CD4-positive, alpha-beta T cell treated with Interleukin-4 for 1 hour (primary cell): ENCODE data around the gene POU6F1.
A peak's percentile ranks its signal among the peaks of the same experiment; 100 is the strongest.

Experiments used
- DNase-seq, 2 donors: peaks; one replicate each; pipeline ENCODE4 v3.0.0-alpha.2; 2020 to 2022

The POU6F1 gene

DNA sequence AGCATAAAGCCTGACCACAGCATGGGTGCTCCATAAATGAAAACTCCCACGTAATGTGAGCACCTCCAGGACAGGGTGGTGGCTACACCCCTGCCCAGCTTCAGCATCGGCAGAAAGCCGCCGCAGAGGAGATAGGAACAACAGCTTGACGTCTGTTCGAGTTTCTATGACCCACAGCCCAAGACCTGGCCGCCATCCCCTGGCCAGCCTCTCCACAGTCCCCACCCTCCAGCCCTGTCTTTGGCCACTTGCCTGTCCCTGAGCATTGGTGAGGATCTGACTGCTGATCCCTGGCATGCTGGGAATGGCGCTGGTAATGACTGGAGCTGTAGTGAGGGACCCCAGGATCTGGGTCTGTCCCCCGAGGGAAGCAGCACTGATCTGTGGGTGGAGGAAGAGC is 21.3 kb downstream of the POU6F1 start:
- DNase-seq = no peak

DNA sequence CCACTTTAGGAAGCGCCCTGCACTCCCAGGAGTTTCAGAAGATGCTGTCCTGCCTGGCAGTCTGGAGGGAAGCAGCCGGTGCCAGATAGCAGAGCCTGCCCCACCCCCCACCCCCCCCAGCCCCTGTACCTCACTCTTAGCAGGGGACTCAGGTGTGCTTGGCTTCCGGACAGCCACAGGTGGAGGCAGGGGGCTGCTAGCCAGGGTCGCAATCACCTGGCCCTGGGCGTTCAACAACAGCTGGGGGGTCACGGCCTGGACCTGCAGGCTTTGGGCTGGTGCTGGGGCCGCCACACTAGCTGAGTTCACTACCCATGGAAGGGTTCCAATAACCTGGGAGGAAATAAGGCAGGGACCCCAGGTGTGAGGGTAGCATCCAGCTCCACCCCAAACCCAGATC is 22.0 kb downstream of the POU6F1 start:
- no peak for DNase-seq

DNA sequence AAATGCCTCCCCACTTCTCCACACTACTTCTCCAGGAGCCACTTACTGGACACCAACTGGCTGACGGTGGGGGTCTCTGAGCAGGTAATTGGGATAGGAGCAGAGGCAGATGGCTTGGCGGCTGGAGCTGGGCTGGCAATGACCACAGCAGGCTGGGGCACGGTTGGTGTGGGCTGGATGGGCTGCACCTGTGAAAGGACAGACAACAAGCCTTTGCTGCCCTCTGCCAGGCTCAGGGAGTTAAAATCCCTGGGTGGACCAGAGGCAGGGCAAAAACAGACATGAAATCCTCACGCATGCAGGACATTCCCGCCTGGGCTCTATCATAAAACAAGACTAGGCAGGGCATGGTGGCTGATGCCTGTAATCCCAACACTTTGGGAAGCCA is 25.6 kb downstream of the POU6F1 start:
- DNase-seq = no peak

DNA sequence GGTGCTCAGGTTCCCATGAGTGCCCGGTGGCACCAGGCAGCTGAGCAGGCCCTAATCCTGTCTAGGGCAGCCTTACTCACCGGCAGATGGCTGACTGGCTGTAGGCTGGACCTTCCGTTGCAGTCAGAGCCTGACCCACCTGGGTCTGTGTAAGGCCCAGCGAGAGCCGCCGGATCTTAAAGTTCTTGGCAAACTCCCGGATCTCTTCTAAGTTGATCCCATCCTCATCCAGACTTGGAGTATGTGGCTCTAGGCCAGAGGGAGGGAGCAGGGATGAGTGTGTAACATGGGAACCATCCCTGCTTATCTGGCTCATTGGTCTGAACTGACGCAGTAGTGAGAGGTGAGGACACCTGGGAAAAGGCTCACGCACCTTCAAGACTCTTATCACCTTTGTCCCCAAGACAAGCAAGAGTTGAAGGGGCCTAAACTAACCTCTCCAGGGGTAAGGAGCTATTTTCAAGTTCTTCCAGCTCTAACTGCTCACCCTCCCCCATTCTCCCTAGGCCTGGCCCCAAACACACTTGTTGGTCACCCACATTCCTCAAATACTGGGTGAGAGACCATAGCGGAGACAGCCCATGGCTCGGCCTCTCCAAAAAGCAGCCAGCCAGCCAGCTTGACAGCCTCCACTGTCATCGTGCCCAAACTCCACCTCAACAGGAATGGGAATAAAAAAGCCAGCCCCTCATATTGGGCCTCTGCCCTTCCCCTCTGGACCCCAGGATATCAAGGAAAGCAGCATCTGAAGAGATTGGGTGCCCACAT is 26.2 kb downstream of the POU6F1 start:
- no peak for DNase-seq

DNA sequence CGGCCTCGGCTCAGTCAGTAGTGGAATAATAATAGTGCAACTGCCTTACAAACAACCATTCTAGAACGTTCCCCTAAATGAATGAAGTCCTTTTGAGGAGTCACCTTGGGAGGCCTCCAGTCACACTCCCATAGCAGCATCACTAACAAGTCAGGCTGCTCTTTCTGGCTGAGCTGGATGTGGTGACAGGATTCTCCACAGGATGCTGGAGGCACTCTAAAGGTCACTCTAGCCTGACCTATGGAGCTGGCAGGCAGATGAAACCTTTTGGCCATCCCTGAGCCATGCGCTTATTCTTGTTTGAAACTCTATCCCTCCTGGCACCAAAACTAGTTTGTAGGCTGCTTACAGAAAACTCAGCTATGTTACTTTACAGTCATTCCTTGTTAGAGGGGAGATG is 27.0 kb downstream of the POU6F1 start:
- DNase-seq = no peak

DNA sequence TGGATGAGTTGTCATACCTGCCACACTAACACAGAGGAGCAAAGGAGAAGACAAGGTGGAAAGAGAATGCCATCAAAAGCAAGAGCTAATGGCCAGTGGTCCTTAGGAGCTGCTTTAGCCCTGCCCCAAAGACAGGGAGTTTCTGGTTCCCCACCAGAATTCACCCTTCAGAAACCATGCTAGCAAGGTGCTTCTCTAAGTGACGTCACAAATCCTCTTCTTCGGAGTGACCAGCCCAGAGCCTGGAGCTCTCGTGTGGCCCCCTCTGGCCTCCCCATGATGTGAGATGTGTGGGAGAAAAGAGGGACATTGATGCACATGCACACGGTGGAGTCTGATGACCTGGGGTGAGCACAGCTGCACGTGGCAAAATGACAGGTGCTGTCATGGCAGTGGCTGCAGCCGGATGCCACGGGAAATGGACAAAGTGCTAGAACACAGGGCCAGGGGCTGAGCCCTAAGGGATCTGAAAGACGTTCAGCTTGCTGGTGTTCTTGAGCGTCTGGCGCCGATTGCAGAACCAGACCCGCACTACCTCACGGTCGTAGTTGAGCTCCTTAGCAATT is 28.0 kb downstream of the POU6F1 start:
- no peak for DNase-seq

DNA sequence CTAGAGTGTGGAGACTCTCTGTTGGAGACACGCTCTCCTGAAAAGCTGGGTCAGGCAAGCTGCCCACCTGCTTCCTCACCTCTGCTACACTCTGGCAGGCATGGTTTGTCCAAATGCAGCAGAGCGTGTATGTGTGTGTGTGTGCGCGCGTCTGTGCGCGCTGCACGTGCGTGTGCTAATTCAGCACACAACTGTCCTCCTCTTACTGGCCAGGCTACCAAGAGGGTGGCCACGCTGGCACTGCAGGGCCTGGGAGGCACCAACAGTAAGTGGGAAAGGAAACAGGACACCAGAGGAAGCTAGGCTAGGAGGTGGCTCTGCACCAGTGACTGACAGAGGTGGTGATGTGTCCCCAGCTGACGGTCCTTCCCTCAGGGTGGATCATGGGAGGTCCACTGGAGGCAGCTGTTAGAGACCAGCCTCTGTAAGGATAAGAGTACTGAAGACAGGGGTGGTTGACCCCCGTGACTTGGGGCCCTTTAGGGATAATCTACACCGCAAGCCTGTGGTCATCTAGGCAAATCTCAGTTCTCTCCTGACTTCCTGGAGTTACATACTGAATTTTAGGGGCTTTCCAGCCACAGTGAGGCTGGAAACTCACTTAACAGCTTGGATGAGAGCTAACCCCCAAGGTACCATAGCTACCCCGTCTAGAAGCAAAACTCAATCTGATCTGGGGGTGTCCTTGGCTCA is 29.4 kb downstream of the POU6F1 start:
- no peak for DNase-seq

DNA sequence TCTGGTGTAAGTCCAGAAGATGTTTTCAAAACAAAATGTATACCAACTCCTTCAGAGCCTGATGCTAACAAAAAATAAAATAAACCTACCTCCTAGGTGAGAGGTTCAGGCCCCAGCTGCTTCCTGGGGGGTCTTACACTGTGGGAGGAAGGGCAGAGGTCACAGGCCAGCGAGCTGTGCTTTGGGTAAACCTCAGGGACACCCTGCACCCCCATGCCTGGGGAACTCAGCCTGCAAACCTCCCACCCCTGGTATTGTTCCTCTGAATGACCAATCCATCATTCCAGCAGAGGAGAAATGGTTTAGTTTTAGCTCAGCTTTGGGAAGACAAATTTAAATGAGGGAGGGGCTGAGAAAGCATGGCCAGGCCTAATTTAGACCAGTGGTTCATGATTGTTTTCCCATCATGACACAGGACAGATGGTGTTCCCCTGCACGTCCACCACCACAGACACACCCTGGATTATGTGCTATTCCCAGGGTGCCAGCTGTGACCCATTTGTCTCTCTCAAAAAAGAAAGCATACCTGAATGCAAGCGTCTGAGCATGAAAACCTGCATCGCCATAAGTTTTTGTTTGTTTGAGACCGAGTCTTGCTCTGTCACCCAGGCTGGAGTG is 30.4 kb downstream of the POU6F1 start:
- DNase-seq = no peak

DNA sequence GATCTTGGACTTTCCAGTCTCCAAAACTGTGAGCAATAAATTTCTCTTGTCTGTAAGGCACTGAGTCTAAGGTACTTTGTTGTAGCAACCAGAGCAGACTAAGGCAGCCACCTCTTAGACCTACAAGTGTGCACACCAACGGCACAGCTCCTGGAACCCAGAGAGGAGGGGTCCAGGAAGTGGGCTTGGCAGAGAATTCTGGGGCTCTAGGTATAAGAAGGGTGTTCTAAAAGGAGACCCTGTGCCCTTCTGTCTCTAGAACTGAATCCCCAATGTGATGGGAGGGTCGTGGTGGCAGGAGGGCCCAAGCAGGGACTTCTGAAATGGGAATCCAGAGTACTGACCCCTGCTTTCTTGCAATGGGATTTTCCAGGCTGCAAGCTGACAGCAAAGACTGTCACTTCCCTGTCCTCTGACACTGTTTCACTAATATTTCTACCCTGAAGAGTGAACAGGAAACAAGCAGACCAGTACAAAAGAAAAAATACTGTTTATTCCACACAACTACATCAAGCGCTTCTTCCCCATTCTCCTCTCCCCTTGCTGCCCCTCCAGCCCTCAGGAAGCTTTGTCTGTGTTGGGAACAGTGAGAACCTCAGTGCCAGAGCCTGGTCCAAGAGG is 31.3 kb downstream of the POU6F1 start:
- DNase-seq = no peak

DNA sequence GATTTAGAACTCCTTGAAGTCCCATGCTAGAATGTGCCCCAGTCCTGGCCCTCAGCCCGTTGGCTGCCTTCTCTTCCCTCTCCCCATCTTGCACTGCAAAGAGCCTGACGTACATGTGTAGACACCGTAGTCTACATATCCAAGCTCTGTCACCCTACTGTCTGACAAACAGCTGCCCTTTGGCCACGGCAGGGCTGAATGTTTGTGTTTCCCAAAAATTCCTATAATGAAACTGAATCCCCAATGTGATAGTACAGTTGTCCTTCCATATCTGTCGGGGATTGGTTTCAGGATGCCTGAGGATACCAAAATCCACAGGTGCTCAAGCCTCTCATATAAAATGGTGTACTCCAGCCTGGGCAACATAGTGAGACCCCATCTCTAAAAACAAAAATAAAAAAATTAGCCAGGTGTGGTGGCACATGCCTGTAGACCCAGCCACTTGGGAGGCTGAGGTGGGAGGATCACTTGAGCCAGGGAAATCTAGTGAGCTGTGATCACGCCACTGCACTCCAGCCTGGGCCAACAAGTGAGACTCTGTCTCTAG is 32.6 kb downstream of the POU6F1 start:
- no peak for DNase-seq

DNA sequence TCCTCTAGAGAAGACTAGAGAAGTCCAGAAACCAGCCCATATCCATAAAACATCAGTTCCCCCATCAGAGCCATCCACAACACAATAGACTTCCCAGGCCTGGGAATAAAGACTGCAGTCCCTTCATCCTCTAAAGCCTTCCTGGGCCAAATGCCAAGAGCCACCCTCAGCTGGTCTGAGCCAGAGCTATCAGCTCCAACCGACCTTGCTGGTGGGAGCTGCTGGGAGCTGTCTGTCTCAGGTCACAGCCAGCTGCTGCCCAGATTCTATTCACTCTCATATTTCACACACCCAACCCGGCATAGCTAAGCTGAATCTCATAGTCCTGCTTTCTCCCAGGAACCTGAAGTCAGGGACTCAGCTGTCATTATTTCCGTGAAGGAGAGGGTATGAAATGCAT is 34.0 kb downstream of the POU6F1 start:
- DNase-seq = no peak

DNA sequence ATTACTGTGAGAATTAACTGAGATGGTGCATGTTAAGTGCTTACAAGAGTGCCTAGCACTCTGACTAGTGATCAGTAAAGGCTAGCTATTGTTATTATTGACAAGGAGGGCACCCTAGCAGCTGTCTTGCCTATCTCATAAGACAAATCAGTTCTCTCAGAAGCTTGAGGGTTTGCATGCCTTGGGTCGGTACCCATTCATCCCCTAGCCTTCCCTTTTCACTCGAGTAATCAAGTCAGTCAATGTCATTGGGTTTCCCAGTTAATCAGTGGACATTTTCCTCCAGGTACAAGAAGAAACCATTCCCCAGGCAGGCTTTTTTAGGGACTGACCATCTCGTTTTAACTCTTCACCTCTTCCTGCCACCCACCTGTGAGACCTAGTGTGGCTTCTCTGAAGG is 34.5 kb downstream of the POU6F1 start:
- DNase-seq = no peak

DNA sequence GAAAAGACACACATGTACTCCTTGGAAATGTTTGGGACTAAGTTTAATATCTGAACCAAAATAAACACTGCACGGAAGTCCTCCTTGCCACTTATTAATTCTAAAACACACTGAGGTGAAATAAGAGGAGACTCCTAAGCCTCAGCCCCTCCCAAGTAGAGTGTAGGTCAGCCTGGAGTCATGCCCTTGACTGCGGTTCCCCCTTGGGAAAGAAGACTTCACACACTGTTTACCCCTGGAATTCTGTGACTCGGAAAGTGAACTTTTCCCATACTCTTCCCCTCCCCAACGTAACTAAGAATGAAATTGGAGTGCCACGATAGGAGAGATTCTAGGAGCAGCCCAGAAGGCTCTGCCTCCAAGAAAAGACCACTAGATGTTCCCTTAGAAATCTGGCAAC is 36.3 kb downstream of the POU6F1 start:
- no peak for DNase-seq

DNA sequence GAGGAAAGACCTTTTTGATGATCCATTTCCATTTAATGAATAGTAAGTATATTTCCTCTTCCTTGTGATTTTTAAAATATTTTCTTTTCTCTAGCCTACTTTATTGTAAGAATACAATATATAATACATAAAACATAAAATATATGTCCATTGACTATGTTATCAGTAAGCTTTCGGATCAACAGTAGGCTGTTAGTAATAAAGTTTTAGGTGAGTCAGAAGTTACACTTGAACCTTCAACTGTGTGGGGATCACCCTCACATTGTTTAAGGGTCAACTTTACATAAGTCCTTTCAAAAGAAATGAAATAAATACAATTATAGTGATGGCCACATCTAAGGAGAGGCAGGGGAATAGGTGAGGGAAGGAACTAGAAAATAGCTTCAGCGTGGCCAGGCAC is 40.0 kb downstream of the POU6F1 start:
- DNase-seq = no peak

DNA sequence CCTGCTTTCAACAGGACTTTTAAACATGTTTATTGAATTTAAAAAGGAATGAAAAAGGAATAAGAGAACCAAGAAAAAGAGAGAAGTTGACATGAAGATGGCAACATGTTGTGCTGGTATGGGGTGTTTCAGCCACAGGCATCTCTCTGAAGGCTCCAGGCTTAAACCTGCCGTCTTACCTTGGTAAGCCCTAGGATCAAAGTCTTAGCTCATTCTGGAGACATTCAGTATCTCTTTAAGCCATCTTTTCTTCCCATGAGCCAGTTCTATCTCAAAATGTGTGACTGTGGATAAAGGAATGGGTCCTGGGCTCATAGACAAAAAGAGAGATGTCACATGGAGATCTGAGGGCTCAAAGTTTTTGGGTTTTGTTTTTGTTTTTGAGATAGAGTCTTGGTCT is 43.4 kb downstream of the POU6F1 start:
- DNase-seq = no peak

DNA sequence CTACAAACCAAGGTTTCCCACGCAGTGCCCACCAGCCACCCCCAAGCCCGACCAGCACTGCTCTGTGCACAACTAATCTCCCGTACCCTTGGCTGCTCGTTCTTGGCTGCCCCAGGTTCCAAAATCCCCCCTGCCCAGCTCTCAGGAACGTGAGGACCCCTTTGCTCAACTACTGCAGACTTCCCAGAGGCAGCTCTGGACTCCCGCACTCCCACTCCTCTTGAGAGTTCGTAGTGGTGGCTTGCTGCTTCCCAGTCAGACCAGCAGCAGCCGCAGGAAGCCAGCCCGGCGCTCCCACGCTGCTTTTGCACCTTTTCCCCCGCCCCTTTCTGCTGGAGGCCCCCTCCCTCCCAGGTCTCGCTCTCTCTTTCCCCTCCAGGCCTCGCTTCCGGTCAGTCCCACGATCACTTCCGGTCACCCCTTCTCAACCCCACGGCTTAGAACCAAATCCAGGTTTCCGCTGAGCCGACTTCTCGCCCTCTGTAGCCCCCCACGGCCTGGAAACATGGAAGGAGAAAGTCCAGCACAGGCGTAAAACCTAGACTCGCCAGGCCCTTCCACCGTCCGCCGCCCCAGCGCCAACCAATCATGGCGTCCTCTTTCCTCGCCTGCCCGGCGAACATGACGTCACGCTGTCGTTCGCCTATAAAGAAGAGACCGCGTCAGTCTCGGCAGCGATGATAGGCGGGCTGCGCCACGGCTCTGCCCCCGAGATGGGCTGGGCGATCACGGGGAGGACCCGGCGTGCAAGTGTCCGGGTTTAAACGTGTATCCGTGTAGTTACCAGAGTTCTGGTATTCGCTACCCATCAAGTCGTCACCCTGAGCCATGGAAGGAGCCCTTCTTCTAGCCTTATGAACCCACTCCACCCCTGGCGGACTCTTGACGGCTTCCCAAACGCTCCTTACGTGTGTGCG is 45.1 kb downstream of the POU6F1 start, which contains the start of gene TFCP2:
Gene TFCP2, minus strand, starts transcription at position 621 of the 917 bp plus-strand sequence. CDS start 713 bp downstream, outside the sequence.
- peak; percentile 94 to 95 for DNase-seq

DNA sequence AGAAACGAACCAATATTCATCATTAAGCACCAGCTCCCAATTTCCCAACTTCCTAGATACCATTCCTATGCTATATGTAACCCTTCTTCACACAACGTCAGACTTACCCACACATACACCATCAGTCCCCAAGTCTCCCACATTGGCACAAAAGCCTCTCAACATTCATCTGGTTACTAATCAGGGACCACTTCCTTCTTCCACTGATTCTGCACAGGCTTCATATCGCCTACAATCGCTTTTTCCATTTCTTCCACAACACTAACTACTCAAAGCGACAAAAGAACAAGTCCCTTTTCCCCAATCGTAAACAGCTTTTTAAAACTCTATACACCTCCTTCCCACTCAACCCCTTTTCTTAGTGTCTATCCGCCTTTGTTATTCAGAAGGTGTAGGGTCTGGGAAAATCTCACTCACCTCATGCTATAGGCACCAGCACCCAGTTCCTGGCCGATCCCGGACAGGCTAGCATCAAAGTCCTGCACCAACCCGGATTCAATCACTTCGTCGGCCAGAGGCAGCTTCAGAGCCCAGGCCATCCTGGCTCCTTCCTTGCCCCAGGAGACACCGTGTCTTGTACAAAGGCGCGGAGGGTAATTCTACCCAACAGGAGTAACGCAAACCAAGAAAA is 45.9 kb downstream of the POU6F1 start:
- DNase-seq = no peak

DNA sequence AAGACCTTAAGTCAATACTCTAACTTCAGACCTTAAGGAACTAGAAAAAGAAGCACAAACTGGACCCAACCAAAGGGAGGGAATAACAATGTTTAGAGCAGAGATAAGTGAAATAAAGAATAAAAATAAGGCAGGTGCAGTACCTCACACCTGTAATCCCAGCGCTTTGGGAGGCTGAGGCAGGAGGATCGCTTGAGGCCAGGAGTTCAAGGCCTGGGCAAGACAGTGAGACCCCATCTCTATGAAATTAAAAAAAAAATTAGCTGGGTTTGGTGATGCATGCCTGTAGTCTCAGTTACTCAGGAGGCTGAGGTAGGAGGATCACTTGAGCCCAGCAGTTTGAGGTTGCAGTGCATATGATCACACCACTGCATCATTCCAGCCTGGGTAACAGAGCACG is 54.1 kb downstream of the POU6F1 start:
- no peak for DNase-seq

DNA sequence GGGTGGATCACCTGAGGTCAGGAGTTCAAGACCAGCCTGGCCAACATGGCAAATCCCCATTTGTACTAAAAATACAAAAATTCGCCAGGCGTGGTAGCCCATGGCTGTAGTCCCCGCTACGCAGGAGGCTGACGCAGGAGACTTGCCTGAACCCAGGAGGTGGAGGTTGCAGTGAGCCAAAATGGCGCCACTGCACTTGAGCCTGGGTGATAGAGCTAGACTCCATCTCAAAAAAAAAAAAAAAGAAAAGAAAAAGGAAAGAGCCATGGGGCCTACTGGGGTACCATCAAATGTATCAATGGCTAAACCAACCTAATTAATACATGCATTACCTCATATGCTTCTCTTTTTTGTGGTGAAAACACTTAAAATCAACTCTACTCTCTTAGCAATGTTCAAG is 55.6 kb downstream of the POU6F1 start:
- no peak for DNase-seq

DNA sequence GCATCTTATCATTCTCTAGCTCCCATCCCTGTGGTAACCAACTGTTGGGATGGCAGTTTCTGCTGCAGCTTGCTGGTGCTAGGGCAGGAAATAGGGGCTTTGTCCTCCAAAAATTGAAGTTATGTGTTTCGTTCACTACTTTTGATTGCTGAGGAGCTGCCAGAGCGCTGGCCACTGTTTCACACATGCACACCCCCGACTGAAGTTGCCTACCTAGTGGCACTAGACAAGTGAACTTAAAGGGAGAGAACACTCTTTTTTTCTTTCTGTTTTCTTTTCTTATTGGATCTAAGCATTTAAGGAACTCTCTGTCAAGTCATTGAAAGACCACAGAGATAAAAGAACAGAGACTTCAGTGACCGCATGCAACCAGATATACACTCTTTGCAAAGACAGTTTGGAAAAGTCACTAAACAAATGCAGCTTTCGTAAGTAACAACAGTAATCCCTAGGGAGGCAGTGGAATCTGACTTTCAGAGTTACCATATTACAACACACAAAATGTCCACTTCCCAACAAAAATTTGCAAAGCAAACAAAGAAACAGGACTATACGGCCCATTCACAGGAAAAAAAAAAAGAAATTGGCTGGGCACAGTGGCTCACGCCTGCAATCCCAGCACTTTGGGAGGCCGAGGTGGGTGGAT is 56.9 kb downstream of the POU6F1 start:
- DNase-seq = no peak

DNA sequence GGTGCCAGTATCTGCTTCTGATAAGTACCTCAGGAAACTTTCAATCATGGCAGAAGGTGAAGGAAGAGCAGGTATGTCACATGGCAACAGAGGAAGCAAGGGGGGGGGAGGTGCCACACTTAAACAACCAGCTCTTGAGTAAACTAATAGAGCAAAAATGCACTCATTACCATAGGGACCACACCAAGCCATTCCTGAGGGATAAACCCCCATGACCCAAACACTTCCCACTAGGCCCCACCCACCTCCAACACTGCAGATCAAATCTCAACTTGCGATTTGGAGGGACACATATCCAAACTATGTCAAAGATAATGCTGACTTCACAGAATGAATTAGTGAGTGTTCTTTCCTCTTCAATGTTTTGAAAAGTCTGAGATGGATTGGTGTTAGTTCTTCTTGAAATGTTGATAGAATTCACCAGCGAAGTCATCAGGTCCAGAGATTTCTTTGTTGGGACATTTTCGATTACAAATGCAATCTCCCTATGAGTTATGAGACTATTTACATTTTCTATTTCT is 61.6 kb downstream of the POU6F1 start:
- no peak for DNase-seq
